ENCODE data around the gene BCAR1.
"Not testable (repeated sequence)": the region's sequence is repeated elsewhere in the genome, so short reads cannot be mapped to it uniquely, and the experiment has no call there.

BCAR1 gene
- total RNA-seq, result 0 to 0.77 reads per million in 2 donors

GRCh38 chr16:75251280-75252048 is at the start of gene BCAR1:
TSS of gene BCAR1 (minus strand) at chr16:75251624. CDS start at chr16:75251482, 142 bp downstream.
- no peak for DNase-seq

DNA sequence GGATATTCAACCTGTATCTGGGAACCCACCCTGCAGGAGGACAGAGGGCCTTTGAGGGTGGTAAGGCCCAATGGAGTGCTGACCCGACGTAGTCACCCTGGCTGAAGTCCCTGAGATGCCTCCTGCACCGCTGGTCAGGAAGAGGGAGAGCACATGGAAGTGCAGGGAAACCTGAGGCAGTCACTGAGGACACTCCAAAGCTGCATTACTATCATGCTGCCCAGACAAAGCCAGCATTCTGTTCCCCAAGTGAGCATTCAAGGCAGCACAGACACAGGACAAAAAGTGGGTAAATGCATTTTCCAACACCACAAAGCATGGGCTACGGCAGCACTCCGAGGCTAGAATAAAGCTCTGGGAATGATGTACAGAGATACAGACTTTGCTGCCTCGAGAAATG is 46.8 kb upstream of the BCAR1 start:
- DNase-seq, result no peak

DNA sequence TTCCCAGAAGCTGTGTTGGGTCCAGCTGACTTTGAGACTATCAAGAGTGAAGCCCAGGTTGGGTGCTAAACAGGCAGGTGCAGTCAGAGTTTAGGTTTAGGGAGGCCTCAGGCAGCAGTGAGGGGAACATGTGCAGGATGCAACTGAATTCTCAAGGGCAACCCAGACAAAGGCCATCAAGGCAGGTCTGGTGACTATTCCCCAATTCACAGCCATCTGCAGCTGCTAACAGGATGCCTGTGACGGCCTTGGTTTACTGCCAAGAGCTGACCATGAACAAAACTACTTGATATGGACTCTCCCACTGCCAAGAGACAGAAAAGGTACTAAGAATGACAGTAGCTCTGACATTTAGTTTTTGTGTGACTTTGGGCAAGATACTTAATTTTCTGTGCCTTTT is 45.2 kb upstream of the BCAR1 start:
- no peak for DNase-seq

DNA sequence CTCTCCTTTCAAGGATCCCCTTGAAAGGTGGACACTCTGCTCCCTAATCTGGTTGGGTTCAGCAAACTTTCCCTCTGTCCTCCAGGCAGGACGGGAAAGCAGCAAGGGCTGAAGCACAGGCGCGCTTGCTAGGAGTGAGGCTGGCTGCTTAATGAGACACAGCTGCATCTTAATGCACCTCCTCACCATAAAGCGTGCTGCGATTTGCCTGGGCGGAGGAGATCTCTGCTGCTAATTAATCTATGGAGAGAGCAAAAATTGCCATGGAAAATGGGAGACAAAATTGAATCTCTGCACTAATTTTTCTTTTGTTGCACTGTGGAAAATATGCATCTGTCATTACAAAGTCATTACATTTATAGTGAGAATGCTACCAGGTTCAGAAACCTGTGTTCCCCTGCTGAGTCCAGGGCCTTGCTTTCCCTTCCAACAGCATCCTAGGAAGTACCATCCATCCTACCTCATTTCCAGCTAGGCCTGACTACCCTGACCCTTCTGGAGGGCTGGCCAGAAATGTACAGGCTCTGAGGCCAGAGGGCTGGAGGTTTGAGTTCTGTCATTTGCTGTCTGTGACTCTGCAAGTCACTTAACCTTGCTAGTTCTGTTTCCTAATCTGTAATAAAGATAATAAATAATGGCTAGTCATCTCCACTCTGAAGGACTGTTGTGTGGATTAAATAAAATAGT is 43.5 kb upstream of the BCAR1 start:
- DNase-seq, result no peak

GRCh38 chr16:75293772-75294171 is 42.3 kb upstream of the BCAR1 start:
- DNase-seq, result no peak

DNA sequence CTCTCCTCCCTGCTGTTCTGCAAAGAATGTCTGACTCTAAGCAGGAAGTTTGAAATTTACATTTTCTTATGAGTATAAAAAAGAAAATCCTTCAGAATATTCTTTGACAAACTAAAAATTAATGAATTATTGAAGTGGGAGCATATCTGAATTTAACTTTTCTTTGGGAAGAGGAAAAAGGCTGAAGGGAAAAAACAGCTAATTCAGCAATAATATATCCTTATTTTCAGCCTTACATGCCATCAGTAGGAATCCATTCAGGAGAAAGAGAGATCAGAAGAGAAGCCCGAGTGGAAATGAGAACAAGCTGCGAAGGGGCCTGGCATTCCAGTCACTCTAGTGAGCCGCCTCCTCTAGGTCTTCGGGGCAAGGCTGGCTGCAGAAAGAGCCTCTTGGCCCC is 41.7 kb upstream of the BCAR1 start:
- no peak for DNase-seq

GRCh38 chr16:75292691-75293090 is 41.3 kb upstream of the BCAR1 start:
- DNase-seq, result no peak

DNA sequence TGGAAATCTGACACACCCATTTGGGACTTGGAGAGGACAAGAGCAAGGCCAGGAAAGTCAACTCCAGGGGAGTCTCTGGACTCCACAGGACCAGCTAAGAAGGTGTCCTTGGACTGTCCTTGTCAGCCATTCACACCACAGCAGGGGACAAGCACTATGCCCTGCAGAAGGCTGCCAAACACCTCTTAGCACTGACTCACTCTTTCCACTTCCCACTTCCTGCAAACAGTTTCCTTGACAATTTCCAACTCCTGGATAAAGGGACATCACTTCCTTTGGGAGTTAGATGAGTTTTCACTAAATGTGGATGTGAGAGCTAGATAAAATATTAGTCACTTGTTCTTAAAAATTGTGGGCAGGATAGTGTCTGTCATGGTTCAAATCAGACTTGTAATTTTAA is 37.8 kb upstream of the BCAR1 start:
- no peak for DNase-seq

DNA sequence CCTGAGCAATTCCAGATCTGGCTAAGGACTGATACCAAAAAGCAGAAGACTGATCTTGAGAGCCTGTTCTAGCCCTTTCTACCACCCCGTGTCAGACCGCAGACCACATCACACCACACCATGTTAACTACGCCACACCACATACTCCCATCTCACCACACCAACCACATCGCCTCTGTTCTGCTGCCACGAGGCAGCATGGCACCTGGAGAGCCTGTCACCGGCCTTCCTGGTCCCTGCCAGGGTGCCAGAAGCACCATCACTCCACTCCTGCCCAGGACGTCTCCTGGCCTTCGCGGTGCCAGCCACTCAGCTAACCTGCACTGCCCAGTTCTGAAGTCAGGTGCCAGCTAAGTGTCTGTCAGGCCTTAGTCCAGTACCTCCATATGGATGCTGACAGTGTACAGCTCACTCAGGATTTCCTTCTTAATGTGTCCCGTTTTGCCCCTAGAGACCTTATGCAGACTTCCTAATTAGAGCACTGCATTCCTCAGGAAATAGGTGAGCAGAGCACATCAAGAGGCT is 37.2 kb upstream of the BCAR1 start:
- no peak for DNase-seq

DNA sequence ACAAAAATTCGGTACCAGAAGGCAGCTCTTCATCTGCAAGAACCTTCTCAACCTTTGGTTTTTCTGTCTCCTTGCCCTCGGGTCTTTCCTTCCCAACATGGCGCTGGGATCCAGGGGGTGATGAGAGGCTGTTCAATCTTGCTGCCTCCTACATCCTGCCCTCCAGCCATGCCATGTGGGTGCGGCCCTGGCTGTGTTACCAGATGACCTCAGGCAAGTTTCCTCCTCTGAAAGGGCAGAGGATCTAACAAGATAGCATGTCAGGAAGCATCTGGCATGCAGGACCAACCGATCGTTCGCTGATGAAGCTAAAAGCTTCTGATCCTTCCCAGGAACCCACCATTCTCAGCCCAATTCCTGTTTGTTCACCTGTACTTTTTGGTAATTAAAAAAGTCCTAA is 36.8 kb upstream of the BCAR1 start:
- no peak for DNase-seq

DNA sequence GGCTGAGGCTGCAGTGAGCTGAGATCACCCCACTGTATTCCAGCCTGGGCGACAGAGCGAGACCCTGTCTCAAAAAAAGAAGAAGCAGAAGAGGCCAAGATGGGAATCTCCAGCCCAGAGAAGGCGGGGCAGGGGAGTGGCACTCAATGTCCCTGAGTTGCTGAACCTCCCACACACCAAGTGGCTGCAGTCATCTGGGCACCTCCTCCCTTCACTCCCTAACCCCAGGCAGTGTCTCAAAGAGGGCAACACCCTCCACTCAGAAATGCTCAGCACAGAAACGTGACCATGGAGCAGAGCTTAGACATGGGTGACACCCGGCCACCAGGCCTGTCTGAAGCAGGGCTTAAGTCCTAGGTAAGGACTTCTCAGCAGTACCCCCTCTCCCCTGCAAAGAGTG is 36.3 kb upstream of the BCAR1 start:
- no peak for DNase-seq

GRCh38 chr16:75286389-75286788 is 35.0 kb upstream of the BCAR1 start:
- DNase-seq, result no peak

GRCh38 chr16:75282466-75283281 is 31.2 kb upstream of the BCAR1 start:
- no peak for DNase-seq

DNA sequence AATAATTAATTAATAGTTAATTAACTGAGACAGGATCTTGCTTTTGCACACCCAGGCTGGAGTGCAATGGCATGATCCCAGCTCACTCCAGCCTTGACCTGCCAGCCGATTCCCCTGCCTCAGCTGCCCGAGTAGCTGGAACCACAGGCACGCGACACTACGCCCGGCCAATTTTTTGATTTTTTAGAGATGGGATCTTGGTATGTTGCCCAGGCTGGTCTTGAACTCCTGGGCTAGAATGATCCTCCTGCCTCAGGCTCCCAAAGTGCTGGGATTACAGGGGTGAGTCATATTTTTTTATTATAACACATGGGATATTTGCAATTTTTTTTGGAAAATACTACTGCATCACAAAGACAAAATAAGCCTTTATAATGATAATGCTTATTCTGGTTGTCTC is 30.4 kb upstream of the BCAR1 start:
- DNase-seq, result no peak

GRCh38 chr16:75281009-75281408 is 29.6 kb upstream of the BCAR1 start:
- DNase-seq, result not testable (repeated sequence)

DNA sequence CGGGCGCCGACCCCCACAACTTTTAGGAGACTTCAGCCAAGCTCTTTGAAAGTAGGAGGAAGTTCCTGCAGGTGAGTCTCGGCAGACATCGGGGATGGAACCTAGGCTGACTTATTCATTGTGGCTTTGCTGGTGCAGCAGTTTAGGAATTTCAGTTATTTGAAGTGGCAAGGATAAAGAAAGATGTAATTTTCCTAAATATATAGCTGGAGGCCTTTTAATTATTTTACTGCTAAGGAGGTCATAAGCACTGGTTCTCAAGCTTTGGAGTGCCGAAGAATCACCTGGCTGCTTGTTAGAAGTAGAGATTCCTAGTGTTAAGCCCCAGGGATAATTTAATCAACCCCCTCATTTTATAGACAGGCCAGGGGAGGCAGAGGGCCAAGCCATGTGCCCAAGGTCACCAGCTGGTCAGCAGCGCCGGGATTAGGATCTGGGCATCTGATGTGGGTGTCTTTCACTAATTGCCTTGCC is 28.9 kb upstream of the BCAR1 start:
- DNase-seq, result no peak

DNA sequence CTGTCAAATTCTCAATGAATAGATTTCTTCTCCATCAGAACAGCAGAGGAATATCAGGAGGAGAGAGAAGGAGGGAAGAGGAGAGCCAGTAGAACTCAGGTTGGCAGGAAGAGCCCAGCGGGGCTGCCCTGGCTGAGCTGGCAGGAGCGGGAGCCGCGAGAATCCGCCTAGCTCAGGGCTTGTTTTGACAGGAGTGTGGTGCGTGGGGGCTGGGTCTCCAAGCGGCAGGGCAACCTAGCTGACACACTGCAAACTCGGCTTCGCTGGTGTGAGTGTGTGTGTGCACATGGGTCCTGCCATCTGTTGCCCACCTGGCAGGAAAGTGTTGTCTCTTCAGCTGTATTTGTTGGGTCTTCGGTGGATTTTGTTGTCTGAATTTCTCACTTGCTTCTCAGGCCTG is 27.9 kb upstream of the BCAR1 start:
- no peak for DNase-seq

DNA sequence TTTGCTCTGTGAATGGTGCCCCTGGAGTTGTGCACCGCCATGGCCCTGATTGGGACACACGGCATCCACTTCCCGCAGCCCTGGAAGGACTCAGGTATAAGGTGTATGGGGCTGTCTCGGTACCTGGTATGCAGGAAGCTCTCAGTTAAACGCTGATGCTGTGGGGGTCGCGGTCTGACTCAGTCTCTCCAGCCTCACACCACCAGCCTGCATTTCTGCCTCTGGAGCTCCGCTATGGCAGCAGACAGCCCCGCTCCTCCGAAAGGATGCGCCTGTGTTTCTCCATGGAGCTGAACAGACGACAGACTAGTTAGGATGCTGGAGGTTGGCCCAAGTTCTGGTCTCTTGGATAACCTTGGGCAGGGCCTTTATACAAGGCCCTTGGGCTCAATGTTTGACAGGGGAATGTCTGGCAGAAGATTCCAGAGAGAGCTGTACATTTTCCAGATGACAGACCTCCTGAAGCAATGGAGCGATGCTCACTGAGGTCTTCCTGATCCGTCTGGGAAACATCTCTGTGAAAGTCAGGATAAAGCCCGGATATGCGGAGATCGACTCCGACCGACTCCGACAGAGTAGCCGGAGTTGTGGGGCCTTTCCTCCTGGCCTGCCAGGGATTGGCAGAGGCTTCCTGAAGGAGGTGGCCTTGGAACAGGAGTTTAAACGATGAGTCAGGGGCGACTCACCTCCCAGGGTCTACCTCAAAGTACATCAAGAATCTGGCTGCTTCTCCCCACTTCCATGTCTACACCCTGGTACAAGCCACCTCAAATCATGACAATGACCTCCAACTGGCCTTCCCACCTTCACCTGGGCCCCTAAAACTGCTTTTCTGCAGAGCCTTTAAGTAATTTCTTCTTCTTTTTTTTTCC is 21.9 kb upstream of the BCAR1 start:
- no peak for DNase-seq

- DNase-seq, result not testable (repeated sequence)
Measured at GRCh38 chr16:75272629-75273028, 21.2 kb upstream of the BCAR1 start.

DNA sequence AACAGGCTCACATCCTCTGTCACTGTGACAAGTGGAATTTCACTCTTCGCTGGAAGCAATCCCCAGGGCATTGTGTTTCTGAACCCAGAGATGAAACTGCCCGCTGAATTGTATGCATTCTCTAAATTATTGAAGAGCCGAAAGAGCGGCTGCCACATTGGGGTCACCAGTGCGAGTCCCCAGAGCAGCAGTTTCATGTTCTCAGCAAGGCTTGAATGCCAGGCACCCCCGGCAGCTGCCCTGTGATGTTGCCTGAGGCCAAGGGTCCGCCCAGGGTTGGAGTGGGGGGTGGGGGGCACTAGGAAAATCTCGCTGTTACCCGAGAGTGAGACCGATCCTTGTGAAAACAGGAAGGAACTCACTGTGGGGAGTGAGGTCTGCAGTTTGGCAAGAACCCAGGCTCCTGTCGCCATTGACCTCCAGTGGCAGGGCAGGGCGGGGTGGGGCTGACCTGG is 20.7 kb upstream of the BCAR1 start:
- DNase-seq, result no peak

GRCh38 chr16:75271441-75272096 is 20.1 kb upstream of the BCAR1 start:
- DNase-seq, result no peak
